K562 (cell line): ENCODE data around the gene USB1. TPM values are rescaled to one million over a fixed set of nuclear protein-coding genes. Genes with fewer than 3 reads are reported as not detected.

ENCODE experiments used
- ATAC-seq: fragments of 200-7000 bp; cut with Tn5 transposase; 3 replicates; pipeline ENCODE4 v1.9.1; 2020; ENCODE audit warnings: moderate library complexity
- BruUV-seq: library from RNA; stranded (reverse); fragments of 400-500 nt; replicated peaks from 2 replicates; lab custom pipeline; 2021; lab: Mats Ljungman, UMichigan
- CTCF ChIA-PET: fragments of 300-600 bp; formaldehyde crosslinking; extraction: SDS; loops from one replicate; lab custom pipeline; 2021; ENCODE audit warnings: low intra/inter-chr PET ratio; lab: Yijun Ruan, JAX
- POLR2A ChIA-PET: fragments of 300-600, 350-650 bp; sonication (Branson Sonifier 250); formaldehyde crosslinking; extraction: SDS; loops from one replicate; lab custom pipeline; 2021; ENCODE audit warnings: antibody characterized with exemption, inconsistent platforms; lab: Yijun Ruan, JAX
- DNase-seq, 4 experiments: peaks; one replicate each; pipeline versions ENCODE4 v3.0.0 to v3.0.0-alpha.2; 2011 to 2018; ENCODE audit warnings: low spot score in 3 of 4, mixed read lengths in 3 of 4; ENCODE audit errors: extremely low read depth in 1 of 4
- FAIRE-seq: peaks from 2 replicates; lab custom pipeline; 2011; peaks lifted over from hg19 to GRCh38; lab: Jason Lieb, UNC
- H2AFZ ChIP-seq: 2 replicates; pipeline ENCODE4 v1.6.0; 2011; ENCODE audit warnings: low read depth, low read length, control low read depth, inconsistent platforms
- H3K27ac ChIP-seq: fragments of 200-600 bp; 3 replicates; pipeline ENCODE4 v1.8.0; 2011; ENCODE audit warnings: low read depth, mild to moderate bottlenecking, control low read depth, inconsistent platforms, low read length, moderate library complexity, mixed read lengths; ENCODE audit errors: extremely low read depth
- H3K27me3 ChIP-seq, 2 experiments: fragments of 300-600 bp in 1 of 2; 2 replicates in 1 of 2; 3 replicates in 1 of 2; pipeline versions ENCODE4 v1.6.0 to v1.8.0; 2011; ENCODE audit warnings: inconsistent platforms in 2 of 2, low read length in 2 of 2, mild to moderate bottlenecking in 1 of 2, mixed read lengths in 1 of 2, moderate library complexity in 1 of 2; ENCODE audit not compliant: control insufficient read depth in 2 of 2, insufficient read depth in 2 of 2
- H3K36me3 ChIP-seq: fragments of 300-600 bp; 3 replicates; pipeline ENCODE4 v1.8.0; 2011; ENCODE audit warnings: mild to moderate bottlenecking, low read length, inconsistent platforms; ENCODE audit not compliant: control insufficient read depth, insufficient read depth
- H3K4me1 ChIP-seq, 2 experiments: fragments of 200-600 bp in 1 of 2; replicated peaks in 1 of 2; 2 replicates in 1 of 2; 3 replicates in 1 of 2; pipeline versions ENCODE4 v1.5.1 to v1.8.0; 2011; ENCODE audit warnings: inconsistent platforms in 2 of 2, low read length in 2 of 2, mild to moderate bottlenecking in 1 of 2, mixed read lengths in 1 of 2, moderate library complexity in 1 of 2; ENCODE audit not compliant: control insufficient read depth in 2 of 2, insufficient read depth in 2 of 2
- H3K4me2 ChIP-seq: 2 replicates; pipeline ENCODE4 v1.6.1; 2011; ENCODE audit warnings: low read length, control low read depth, inconsistent platforms, mixed read lengths; ENCODE audit not compliant: insufficient read depth
- H3K4me3 ChIP-seq: fragments of 200-600 bp; sonication (generic), shearing (Covaris generic); 2 replicates; pipeline ENCODE4 v1.5.1; 2016; ENCODE audit warnings: control low read depth, inconsistent platforms
- H3K79me2 ChIP-seq: fragments of 200-600 bp; 3 replicates; pipeline ENCODE4 v1.8.0; 2011; ENCODE audit warnings: low read length, inconsistent platforms; ENCODE audit not compliant: control insufficient read depth, insufficient read depth
- H3K9ac ChIP-seq, 2 experiments: 2 replicates each; pipeline versions ENCODE4 v1.6.0 to v1.6.1; 2011; ENCODE audit warnings: low read depth in 2 of 2, low read length in 2 of 2, control low read depth in 1 of 2, inconsistent platforms in 1 of 2, mild to moderate bottlenecking in 1 of 2, mixed read lengths in 1 of 2; ENCODE audit not compliant: insufficient read depth in 1 of 2
- H3K9me1 ChIP-seq: one replicate; pipeline ENCODE4 v1.6.0; 2011; ENCODE audit warnings: inconsistent platforms, mild to moderate bottlenecking, low read length, moderate library complexity; ENCODE audit not compliant: control insufficient read depth, insufficient read depth
- H3K9me3 ChIP-seq: replicated peaks from 2 replicates; pipeline ENCODE4 v1.5.1; 2011; ENCODE audit warnings: low read depth, low read length, inconsistent platforms; ENCODE audit not compliant: control insufficient read depth, insufficient read depth
- H4K20me1 ChIP-seq: replicated peaks from 2 replicates; pipeline ENCODE4 v1.6.1; 2011; ENCODE audit warnings: low read length, inconsistent platforms, mixed read lengths; ENCODE audit not compliant: control insufficient read depth, insufficient read depth
- ETV6 ChIP-seq, 3 experiments: fragments of 150-350 bp in 1 of 3; sonication (generic) in 1 of 3; formaldehyde crosslinking in 1 of 3; IDR thresholded peaks; 2 replicates each; pipeline versions ENCODE4 v1.6.1 to v1.8.0; 2014 to 2022; ENCODE audit warnings: borderline replicate concordance in 2 of 3, low read depth in 2 of 3, antibody characterized with exemption in 1 of 3, low read length in 1 of 3, mild to moderate bottlenecking in 1 of 3, missing genetic modification reagents in 1 of 3
- HMG20A ChIP-seq: fragments of 450-650 bp; formaldehyde crosslinking; conservative IDR thresholded peaks from 2 replicates; pipeline ENCODE4 v1.4.0; 2020; ENCODE audit warnings: mild to moderate bottlenecking, mixed read lengths
- JUN ChIP-seq, 2 experiments: sonication (generic) in 1 of 2; formaldehyde crosslinking in 1 of 2; IDR thresholded peaks; 2 replicates each; pipeline versions ENCODE4 v1.6.1 to v1.8.0; 2012 to 2022; ENCODE audit warnings: borderline replicate concordance in 2 of 2, mild to moderate bottlenecking in 2 of 2, improper control_type of control experiment in 1 of 2, low read depth in 1 of 2, low read length in 1 of 2, missing genetic modification reagents in 1 of 2
- NCOA1 ChIP-seq: fragments of 450-650 bp; IDR thresholded peaks from 2 replicates; pipeline ENCODE4 v1.6.1; 2016; ENCODE audit warnings: low read depth
- POU5F1 ChIP-seq: fragments of 150-350 bp; IDR thresholded peaks from 2 replicates; pipeline ENCODE4 v1.6.1; 2014; ENCODE audit warnings: borderline replicate concordance, low read length, low read depth, mild to moderate bottlenecking; ENCODE audit not compliant: partially characterized antibody
- SMARCA4 ChIP-seq: fragments of 450-650 bp; IDR thresholded peaks from 2 replicates; pipeline ENCODE4 v1.6.1; 2016
- SOX6 ChIP-seq: fragments of 450-650 bp; IDR thresholded peaks from 2 replicates; pipeline ENCODE4 v1.6.1; 2014; ENCODE audit warnings: mild to moderate bottlenecking
- SP1 ChIP-seq: sonication (generic); formaldehyde crosslinking; IDR thresholded peaks from 2 replicates; pipeline ENCODE4 v1.8.1; 2022; ENCODE audit warnings: mild to moderate bottlenecking, missing genetic modification reagents
- TGIF2 ChIP-seq: sonication (generic); formaldehyde crosslinking; IDR thresholded peaks from 2 replicates; pipeline ENCODE4 v1.8.1; 2022; ENCODE audit warnings: mild to moderate bottlenecking, missing genetic modification reagents, moderate library complexity
- THRA ChIP-seq: fragments of 450-650 bp; IDR thresholded peaks from 2 replicates; pipeline ENCODE4 v1.6.1; 2017; ENCODE audit warnings: mild to moderate bottlenecking, moderate library complexity
- ZNF785 ChIP-seq: fragments of 250-450 bp; sonication (Bioruptor Pico); IDR thresholded peaks from 2 replicates; pipeline ENCODE4 v1.4.0; 2020; ENCODE audit warnings: mild to moderate bottlenecking
- WGBS: fragments of 100-300 bp; shearing (Covaris generic); methylation state at CpG from one replicate; pipeline ENCODE4 v1.1.6; 2016; ENCODE audit warnings: low coverage, mixed read lengths; ENCODE audit not compliant: insufficient coverage; ENCODE audit errors: missing lambda C conversion rate; 5-methylcytosine and 5-hydroxymethylcytosine counted together
- in situ Hi-C: fragments of 300-500 bp; cut with MboI; formaldehyde crosslinking; loops from 4 replicates; pipeline ENCODE4 v1.15.0; 2018; ENCODE audit warnings: inconsistent platforms, mixed read lengths
- intact Hi-C: fragments of 100-400 bp; cut with micrococcal nuclease; formaldehyde crosslinking; loops from 2 replicates; pipeline ENCODE4 v1.14.2; 2022
- polyA plus RNA-seq, 8 experiments: library from polyadenylated mRNA; depleted of rRNA in 4 of 8; stranded (reverse) in 5 of 8; unstranded in 3 of 8; fragments of >200 nt; fragmentation: Nextera tagmentation in 2 of 8; fragmentation: Illumina TruSeq in 1 of 8; extraction: Ambion mirVana in 2 of 8; extraction: Trizol in 1 of 8; gene quantifications; 2 replicates each; pipeline versions ENCODE4 v1.2.1 to v1.2.3, GENCODE V29; 2011 to 2014; ENCODE audit warnings: inconsistent platforms in 1 of 8, missing spikeins in 1 of 8
- total RNA-seq, 7 experiments: library from RNA; depleted of rRNA in 6 of 7; stranded (reverse); fragments of >200 nt in 6 of 7; fragmentation: Illumina TruSeq in 2 of 7; extraction: Trizol in 2 of 7; gene quantifications; 2 replicates each; pipeline versions ENCODE4 v1.2.1 to v1.2.3, GENCODE V29; 2011 to 2021; ENCODE audit warnings: low replicate concordance in 1 of 7
- TF ChIP-seq, protein P1 (sequence below): sonication (generic); formaldehyde crosslinking; IDR thresholded peaks from 2 replicates; pipeline ENCODE4 v1.8.0; 2022; ENCODE audit warnings: mild to moderate bottlenecking, low read depth, missing genetic modification reagents
- TF ChIP-seq, protein P2 (sequence below), 2 experiments: fragments of 450-650 bp in 1 of 2; sonication (generic) in 1 of 2; formaldehyde crosslinking in 1 of 2; IDR thresholded peaks in 1 of 2; conservative IDR thresholded peaks in 1 of 2; 2 replicates each; pipeline versions ENCODE4 v1.6.1 to v1.8.1; 2016 to 2023; ENCODE audit warnings: mild to moderate bottlenecking in 2 of 2, moderate library complexity in 2 of 2, inconsistent platforms in 1 of 2, missing genetic modification reagents in 1 of 2

The USB1 gene
- total and polyA plus RNA-seq, 9 of the 15 experiments (the other 6 are each of a cell fraction or from before 2014, with no cell fraction given), result 11.6 to 73.6 (median 19.4) TPM

DNA sequence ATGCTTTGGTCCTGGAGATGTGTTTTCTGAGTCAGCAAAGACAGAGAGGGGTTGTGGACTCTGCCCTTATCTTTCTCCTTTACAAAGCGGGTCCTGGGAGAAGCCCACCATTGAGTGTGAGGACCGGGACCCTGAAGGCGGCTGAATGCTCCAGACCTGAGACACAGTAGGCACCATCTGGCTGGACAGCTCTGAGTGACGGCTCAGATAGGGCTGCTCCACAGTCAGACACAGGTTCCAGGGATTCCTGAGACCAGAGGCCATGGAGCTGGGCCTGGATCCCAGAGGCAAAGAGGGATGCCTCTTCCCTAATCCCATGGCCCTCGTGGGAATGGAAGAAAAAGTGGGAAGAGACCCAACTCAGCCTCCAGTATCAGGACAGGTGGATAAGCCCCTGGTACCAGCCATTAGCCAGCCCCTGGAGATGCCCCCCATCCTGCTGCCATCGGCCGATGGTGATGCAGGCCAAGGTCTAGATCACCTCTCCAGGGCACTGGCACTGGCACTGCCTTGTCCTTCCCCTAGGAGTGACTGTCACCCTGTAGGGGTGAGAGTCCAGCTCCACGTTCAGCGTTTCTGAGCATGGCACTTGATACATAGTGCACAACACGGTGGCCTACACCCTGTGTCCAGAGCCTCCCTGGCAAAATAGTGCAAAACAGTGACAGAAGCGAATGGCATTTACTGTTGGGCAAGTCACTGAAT lies 29.1 kb downstream of the USB1 start:
- H3K9me1 ChIP-seq, result peaks cover 12% of the 10 kb centered on the region
- no peak overlapping the region for H3K4me2 ChIP-seq
- no peaks in the 10 kb centered on the region for H3K9me3 ChIP-seq
- H2AFZ ChIP-seq, result no peak overlapping the region
- TF ChIP-seq HMG20A, result no peak
- TF ChIP-seq ZNF785 (CRISPR knock-in tag), result no peak
- no peak for TF ChIP-seq THRA
- TF ChIP-seq SOX6, result no peak
- TF ChIP-seq SMARCA4, result no peak
- TF ChIP-seq NCOA1, result no peak
- no peak for TF ChIP-seq JUN (IDR thresholded peaks at IDR 0.05; ENCODE audit: borderline replicate concordance, low read depth, low read length)
- TF ChIP-seq JUN (CRISPR knock-in tag; IDR thresholded peaks at IDR 0.05; ENCODE audit: borderline replicate concordance), result no peak
- no peak for TF ChIP-seq ETV6 (IDR thresholded peaks at IDR 0.05; ENCODE audit: borderline replicate concordance in 1 of 2, low read depth in 2 of 2, low read length in 1 of 2)
- no peak for TF ChIP-seq ETV6 (CRISPR knock-in tag; IDR thresholded peaks at IDR 0.05; ENCODE audit: borderline replicate concordance)
- no peak for TF ChIP-seq TGIF2
- no peak for TF ChIP-seq POU5F1
- TF ChIP-seq, protein P1, sequence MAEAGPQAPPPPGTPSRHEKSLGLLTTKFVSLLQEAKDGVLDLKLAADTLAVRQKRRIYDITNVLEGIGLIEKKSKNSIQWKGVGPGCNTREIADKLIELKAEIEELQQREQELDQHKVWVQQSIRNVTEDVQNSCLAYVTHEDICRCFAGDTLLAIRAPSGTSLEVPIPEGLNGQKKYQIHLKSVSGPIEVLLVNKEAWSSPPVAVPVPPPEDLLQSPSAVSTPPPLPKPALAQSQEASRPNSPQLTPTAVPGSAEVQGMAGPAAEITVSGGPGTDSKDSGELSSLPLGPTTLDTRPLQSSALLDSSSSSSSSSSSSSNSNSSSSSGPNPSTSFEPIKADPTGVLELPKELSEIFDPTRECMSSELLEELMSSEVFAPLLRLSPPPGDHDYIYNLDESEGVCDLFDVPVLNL (CRISPR knock-in tag), result no peak
- TF ChIP-seq, protein P2, sequence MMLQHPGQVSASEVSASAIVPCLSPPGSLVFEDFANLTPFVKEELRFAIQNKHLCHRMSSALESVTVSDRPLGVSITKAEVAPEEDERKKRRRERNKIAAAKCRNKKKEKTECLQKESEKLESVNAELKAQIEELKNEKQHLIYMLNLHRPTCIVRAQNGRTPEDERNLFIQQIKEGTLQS (IDR thresholded peaks at IDR 0.05), result no peak
- TF ChIP-seq, protein P2 (CRISPR knock-in tag; conservative IDR thresholded peaks at IDR 0.05), result no peak
- no peak for TF ChIP-seq SP1 (CRISPR knock-in tag)
- no peak overlapping the region for H3K4me3 ChIP-seq
- H3K27me3 ChIP-seq, result no peaks in the 10 kb centered on the region
- H3K4me1 ChIP-seq, result peaks cover 28 to 72% of the 10 kb centered on the region in 2 experiments
- intact Hi-C loops (no loop called here), in situ Hi-C loops (loop anchor here (5.0 kb wide), 1 partner anchor 87 kb away; no protein-coding TSS in a partner anchor)
- DNase-seq (no peak), ATAC-seq (no peak), FAIRE-seq (no peak)
- CTCF ChIA-PET, result no interaction called here
- POLR2A ChIA-PET, result no interaction called here
- peaks cover 14% of the 10 kb centered on the region for H4K20me1 ChIP-seq
- H3K79me2 ChIP-seq, result peaks cover 21% of the 10 kb centered on the region; the same call in 2 of the 3 replicates
- no peaks in the 10 kb centered on the region for H3K36me3 ChIP-seq
- no peak overlapping the region for H3K9ac ChIP-seq
- 85% methylated on average over 11 of the region's 11 CpGs for WGBS
- no TSS peak for BruUV-seq
- no peak overlapping the region for H3K27ac ChIP-seq
